ENCODE measurements around the gene C11orf68.

C11orf68 gene

GRCh38 chr11:65944191-65944590 lies 25.3 kb upstream of the C11orf68 start:
- no peak overlapping the region for H3K27ac ChIP-seq (replicated peaks)
- no peak for DNase-seq (ENCODE audit: low read depth in 1 of 2, low spot score in 1 of 2)
- no peaks in the 10 kb centered on the region for H3K27me3 ChIP-seq (ENCODE audit: insufficient read depth, poor library complexity, severe bottlenecking)
- TF ChIP-seq CTCF (IDR thresholded peaks at IDR 0.05; ENCODE audit: insufficient read depth, low read length): no peak
- TF ChIP-seq SPI1 (IDR thresholded peaks at IDR 0.05; ENCODE audit: borderline replicate concordance, low read depth): no peak
- no peak for TF ChIP-seq REST (IDR thresholded peaks at IDR 0.05; ENCODE audit: insufficient replicate concordance, low read depth)
- TF ChIP-seq POLR2AphosphoS5 (IDR thresholded peaks at IDR 0.05; ENCODE audit: low read depth): no peak
- no peak for TF ChIP-seq GABPA (IDR thresholded peaks at IDR 0.05; ENCODE audit: low read depth)
- H3K4me3 ChIP-seq (replicated peaks; ENCODE audit: insufficient read depth, low read length): no peak overlapping the region

- DNase-seq (ENCODE audit: low read depth in 1 of 2, low spot score in 1 of 2): no peak
- Histone ChIP-seq H3K27ac (replicated peaks) (no peak overlapping the region), H3K27me3 (ENCODE audit: insufficient read depth, poor library complexity, severe bottlenecking) (no peaks in the 10 kb centered on the region), H3K4me3 (replicated peaks; ENCODE audit: insufficient read depth, low read length) (no peak overlapping the region)
- TF ChIP-seq REST (IDR thresholded peaks at IDR 0.05; ENCODE audit: insufficient replicate concordance, low read depth): no peak
- TF ChIP-seq POLR2AphosphoS5 (IDR thresholded peaks at IDR 0.05; ENCODE audit: low read depth): no peak
- TF ChIP-seq SPI1 (IDR thresholded peaks at IDR 0.05; ENCODE audit: borderline replicate concordance, low read depth): no peak
- no peak for TF ChIP-seq CTCF (IDR thresholded peaks at IDR 0.05; ENCODE audit: insufficient read depth, low read length)
- TF ChIP-seq GABPA (IDR thresholded peaks at IDR 0.05; ENCODE audit: low read depth): no peak
These were observed 23.7 kb upstream of the C11orf68 start for GRCh38 chr11:65942531-65942930.

- peak overlapping the region; percentile 82 for H3K27ac ChIP-seq (replicated peaks)
- H3K27me3 ChIP-seq (ENCODE audit: insufficient read depth, poor library complexity, severe bottlenecking): no peaks in the 10 kb centered on the region
- TF ChIP-seq POLR2AphosphoS5 (IDR thresholded peaks at IDR 0.05; ENCODE audit: low read depth) (no peak), SPI1 (IDR thresholded peaks at IDR 0.05; ENCODE audit: borderline replicate concordance, low read depth) (no peak), CTCF (IDR thresholded peaks at IDR 0.05; ENCODE audit: insufficient read depth, low read length) (no peak), GABPA (IDR thresholded peaks at IDR 0.05; ENCODE audit: low read depth) (no peak), REST (IDR thresholded peaks at IDR 0.05; ENCODE audit: insufficient replicate concordance, low read depth) (no peak)
- DNase-seq (ENCODE audit: low read depth in 1 of 2, low spot score in 1 of 2): no peak
- no peak overlapping the region for H3K4me3 ChIP-seq (replicated peaks; ENCODE audit: insufficient read depth, low read length)
These were observed 23.0 kb upstream of the C11orf68 start for GRCh38 chr11:65941720-65942310.

Measured in HL-60 (cell line).